Calu3 (cell line): ENCODE measurements around the gene RTN4RL1. TPM values are rescaled to one million over a fixed set of nuclear protein-coding genes. Genes with fewer than 3 reads are reported as not detected.

Source experiments
- BruUV-seq: library from RNA; stranded (reverse); fragments of 400-500 nt; replicated peaks from 2 replicates; lab custom pipeline; 2021; lab: Mats Ljungman, UMichigan
- CTCF ChIA-PET: fragments of 300-600 bp; sonication (Branson Sonifier 250); formaldehyde crosslinking; loops from one replicate; lab custom pipeline; 2022; ENCODE audit warnings: antibody characterized with exemption; lab: Charles Lee
- DNase-seq: peaks from one replicate; pipeline ENCODE4 v3.0.0; 2022
- H3K27ac Mint-ChIP-seq: one replicate; pipeline ENCODE4 v1.8.0; 2022; ENCODE audit warnings: mixed read lengths; ENCODE audit not compliant: unreplicated experiment
- H3K27me3 Mint-ChIP-seq: one replicate; pipeline ENCODE4 v1.8.0; 2022; ENCODE audit warnings: mixed read lengths; ENCODE audit not compliant: unreplicated experiment
- H3K36me3 Mint-ChIP-seq: one replicate; pipeline ENCODE4 v1.8.0; 2022; ENCODE audit warnings: mild to moderate bottlenecking, moderate library complexity, mixed read lengths; ENCODE audit not compliant: insufficient read depth, unreplicated experiment
- H3K4me1 Mint-ChIP-seq: one replicate; pipeline ENCODE4 v1.8.0; 2022; ENCODE audit warnings: mild to moderate bottlenecking, low read depth, mixed read lengths; ENCODE audit not compliant: unreplicated experiment
- H3K4me3 Mint-ChIP-seq: one replicate; pipeline ENCODE4 v1.8.0; 2022; ENCODE audit warnings: mild to moderate bottlenecking, low read depth, moderate library complexity, mixed read lengths; ENCODE audit not compliant: unreplicated experiment
- H3K9me3 Mint-ChIP-seq: one replicate; pipeline ENCODE4 v1.8.0; 2022; ENCODE audit warnings: low read depth, mixed read lengths; ENCODE audit not compliant: unreplicated experiment
- intact Hi-C: fragments of 100-400 bp; cut with micrococcal nuclease; formaldehyde crosslinking; loops from one replicate; pipeline ENCODE4 v1.10.0; 2022; ENCODE audit not compliant: unreplicated experiment
- total RNA-seq: library from RNA; stranded (reverse); gene quantifications from 2 replicates; pipeline ENCODE4 v1.2.3, GENCODE V29; 2022
- TF ChIP-seq, protein P1 (sequence below): fragments of 200-600 bp; IDR thresholded peaks from one replicate; pipeline ENCODE4 v1.8.0; 2022; ENCODE audit warnings: antibody characterized with exemption; ENCODE audit not compliant: unreplicated experiment

RTN4RL1 gene
- total RNA-seq, 1 experiment from 2014 or later: not detected

DNA sequence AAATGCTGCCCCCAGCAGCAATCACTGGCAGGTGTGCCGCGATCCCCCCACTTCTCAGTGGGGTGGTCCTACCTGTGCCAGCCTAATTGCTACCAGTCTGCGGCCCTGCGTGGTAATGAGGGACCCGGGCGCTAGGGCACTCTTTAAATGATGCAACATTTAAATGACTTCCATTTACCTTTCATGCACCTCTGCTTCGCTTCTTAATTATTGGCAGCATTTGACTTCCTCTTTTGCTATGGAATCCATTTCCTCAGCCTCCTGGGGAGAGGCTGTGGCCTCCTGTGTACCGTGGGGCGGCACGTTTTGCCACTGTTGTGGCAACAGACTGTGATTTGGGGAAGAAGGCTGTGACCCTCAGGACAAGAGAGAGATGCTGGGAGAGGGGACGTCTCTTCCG is 109.2 kb downstream of the RTN4RL1 start:
- TF ChIP-seq, protein P1, sequence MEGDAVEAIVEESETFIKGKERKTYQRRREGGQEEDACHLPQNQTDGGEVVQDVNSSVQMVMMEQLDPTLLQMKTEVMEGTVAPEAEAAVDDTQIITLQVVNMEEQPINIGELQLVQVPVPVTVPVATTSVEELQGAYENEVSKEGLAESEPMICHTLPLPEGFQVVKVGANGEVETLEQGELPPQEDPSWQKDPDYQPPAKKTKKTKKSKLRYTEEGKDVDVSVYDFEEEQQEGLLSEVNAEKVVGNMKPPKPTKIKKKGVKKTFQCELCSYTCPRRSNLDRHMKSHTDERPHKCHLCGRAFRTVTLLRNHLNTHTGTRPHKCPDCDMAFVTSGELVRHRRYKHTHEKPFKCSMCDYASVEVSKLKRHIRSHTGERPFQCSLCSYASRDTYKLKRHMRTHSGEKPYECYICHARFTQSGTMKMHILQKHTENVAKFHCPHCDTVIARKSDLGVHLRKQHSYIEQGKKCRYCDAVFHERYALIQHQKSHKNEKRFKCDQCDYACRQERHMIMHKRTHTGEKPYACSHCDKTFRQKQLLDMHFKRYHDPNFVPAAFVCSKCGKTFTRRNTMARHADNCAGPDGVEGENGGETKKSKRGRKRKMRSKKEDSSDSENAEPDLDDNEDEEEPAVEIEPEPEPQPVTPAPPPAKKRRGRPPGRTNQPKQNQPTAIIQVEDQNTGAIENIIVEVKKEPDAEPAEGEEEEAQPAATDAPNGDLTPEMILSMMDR: no peak
- CTCF ChIA-PET: no interaction called here
- Mint-ChIP-seq H3K27me3 (peaks cover 53% of the 10 kb centered on the region), H3K36me3 (no peaks in the 10 kb centered on the region), H3K9me3 (no peaks in the 10 kb centered on the region), H3K4me1 (no peaks in the 10 kb centered on the region), H3K27ac (no peak overlapping the region), H3K4me3 (no peak overlapping the region)
- no peak for DNase-seq
- no TSS peak for BruUV-seq
- intact Hi-C loops: no loop called here

DNA sequence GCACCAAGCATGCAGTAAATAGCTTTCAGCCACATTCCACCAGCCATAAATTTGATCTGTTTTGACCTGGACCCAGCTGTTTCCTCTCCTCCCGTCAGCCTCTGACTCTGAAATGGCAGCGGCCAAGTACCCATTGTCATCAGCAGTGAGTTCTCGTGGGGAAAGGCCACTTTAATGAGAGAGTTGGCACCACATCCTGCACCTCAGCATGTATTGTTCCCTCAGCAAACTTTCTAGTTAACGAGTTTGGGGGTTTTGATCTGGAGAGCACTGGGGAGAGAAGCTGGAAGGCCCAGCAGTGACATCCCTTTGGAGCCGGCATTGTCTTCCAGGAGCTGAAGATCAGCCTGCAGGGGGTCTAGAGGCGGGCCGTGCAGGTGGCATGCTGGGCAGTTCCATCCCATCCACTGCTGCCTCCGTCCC is 110.5 kb downstream of the RTN4RL1 start:
- no peak overlapping the region for H3K4me3 Mint-ChIP-seq
- TF ChIP-seq, protein P1: no peak
- no peaks in the 10 kb centered on the region for H3K4me1 Mint-ChIP-seq
- CTCF ChIA-PET: no interaction called here
- no peak overlapping the region for H3K27ac Mint-ChIP-seq
- no peaks in the 10 kb centered on the region for H3K36me3 Mint-ChIP-seq
- DNase-seq: no peak
- H3K27me3 Mint-ChIP-seq: peaks cover 44% of the 10 kb centered on the region
- intact Hi-C loops: no loop called here
- BruUV-seq: no TSS peak
- H3K9me3 Mint-ChIP-seq: no peaks in the 10 kb centered on the region

DNA sequence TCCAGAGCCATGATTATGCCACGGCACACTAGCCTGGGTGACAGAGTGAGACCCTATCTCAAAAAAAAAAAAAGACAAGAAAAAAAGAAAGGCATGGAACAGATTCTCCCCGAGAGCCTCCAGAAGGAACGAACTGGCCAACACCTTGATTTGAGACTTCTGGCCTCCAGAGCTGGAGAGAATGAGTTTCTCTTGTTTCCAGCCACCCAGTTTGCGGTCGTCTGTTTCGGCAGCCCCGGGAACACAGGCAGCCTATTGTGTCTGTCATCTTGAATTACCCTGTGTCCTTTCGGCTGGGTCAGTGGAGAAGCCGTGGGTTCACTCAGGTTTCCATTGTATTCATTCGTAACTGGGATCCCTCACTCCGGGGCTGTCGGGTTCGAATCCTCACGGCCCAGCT is 111.4 kb downstream of the RTN4RL1 start:
- no peaks in the 10 kb centered on the region for H3K36me3 Mint-ChIP-seq
- intact Hi-C loops: no loop called here
- no peak overlapping the region for H3K4me3 Mint-ChIP-seq

DNA sequence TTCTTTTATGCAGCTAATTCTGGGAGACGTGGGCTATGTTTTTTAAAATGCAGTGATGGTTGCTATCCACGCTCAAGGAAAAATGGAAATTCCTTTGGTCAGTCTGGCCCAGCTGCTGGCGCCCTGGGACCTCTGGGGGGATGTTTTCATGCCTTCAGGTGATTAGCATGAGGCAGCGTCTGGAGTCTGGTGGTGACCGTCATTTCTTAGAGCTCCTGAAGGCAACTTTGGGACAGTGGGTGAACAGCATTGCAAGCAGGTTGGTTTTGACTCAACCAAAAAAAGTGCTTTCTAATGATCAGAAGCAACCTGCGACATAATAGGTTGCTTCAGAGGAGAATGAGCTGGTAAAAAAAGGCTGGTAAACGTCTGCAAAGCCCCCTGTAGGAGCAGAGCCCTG is 113.0 kb downstream of the RTN4RL1 start:
- CTCF ChIA-PET: interaction anchor here (4.6 kb wide), 1 partner anchor 113 kb away, joined by 69 read pairs; the partner anchor contains the start of gene RTN4RL1
- no TSS peak for BruUV-seq

More for the DNA sequence above, 111.4 kb downstream of the RTN4RL1 start:
- CTCF ChIA-PET: interaction anchor here (0.7 kb wide), 1 partner anchor 110 kb away, joined by 3 read pairs; no protein-coding TSS in a partner anchor
- DNase-seq: no peak
- no peaks in the 10 kb centered on the region for H3K9me3 Mint-ChIP-seq
- H3K27ac Mint-ChIP-seq: no peak overlapping the region
- TF ChIP-seq, protein P1: no peak
- peaks cover 41% of the 10 kb centered on the region for H3K27me3 Mint-ChIP-seq
- H3K4me1 Mint-ChIP-seq: no peaks in the 10 kb centered on the region
- no TSS peak for BruUV-seq

More for the DNA sequence above, 113.0 kb downstream of the RTN4RL1 start:
- Mint-ChIP-seq H3K27me3 (peaks cover 48% of the 10 kb centered on the region), H3K4me1 (no peaks in the 10 kb centered on the region), H3K4me3 (no peak overlapping the region), H3K36me3 (no peaks in the 10 kb centered on the region), H3K27ac (no peak overlapping the region), H3K9me3 (no peaks in the 10 kb centered on the region)
- DNase-seq: no peak
- intact Hi-C loops: no loop called here
- TF ChIP-seq, protein P1: no peak
